ENCODE data around the gene KDM4C.
"Not testable (repeated sequence)": the region's sequence is repeated elsewhere in the genome, so short reads cannot be mapped to it uniquely, and the experiment has no call there.

KDM4C gene

DNA sequence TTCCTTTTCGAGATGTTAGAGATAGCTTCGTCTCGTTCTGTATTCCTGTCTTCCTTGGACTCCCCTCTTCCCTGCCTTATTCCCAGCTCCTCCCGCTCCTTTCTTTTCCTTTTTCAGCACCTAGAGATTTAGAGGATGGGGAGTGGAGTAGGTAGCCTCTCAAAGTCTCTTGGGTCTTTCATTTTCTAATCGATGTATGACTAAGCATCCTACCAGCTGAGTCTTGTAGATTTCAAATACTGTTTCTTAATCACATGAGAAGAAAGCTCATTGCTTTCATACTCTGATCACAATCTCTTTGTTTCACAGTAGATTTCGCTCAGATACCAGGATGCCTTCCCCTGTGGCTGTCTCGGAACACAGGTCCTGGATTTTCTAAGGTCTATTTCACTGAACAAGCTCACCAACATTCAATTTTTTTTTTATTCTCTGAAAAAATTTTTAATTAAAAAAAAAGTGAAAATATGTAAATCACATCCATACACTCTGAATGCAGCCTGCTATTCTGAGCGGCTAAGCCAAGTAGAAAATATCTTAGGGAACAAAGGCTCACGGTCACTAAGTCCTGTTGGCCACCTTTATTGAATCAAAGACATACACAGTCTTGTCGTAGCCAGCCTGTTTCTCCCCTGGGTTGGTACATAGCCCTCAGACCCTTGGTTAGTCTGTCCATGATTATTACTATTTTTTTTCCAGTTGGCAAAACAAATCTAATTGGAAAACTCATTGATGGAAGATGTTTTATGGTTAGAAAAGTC lies 413.8 kb downstream of the KDM4C start:
- DNase-seq (ENCODE audit: low read depth): no peak

GRCh38 chr9:7172154-7173115 lies 414.7 kb downstream of the KDM4C start:
- DNase-seq (ENCODE audit: low read depth): no peak

GRCh38 chr9:7173139-7173538 lies 415.4 kb downstream of the KDM4C start:
- DNase-seq (ENCODE audit: low read depth): no peak

- DNase-seq (ENCODE audit: low read depth): no peak
Measured at GRCh38 chr9:7174301-7174700, 416.5 kb downstream of the KDM4C start.

DNA sequence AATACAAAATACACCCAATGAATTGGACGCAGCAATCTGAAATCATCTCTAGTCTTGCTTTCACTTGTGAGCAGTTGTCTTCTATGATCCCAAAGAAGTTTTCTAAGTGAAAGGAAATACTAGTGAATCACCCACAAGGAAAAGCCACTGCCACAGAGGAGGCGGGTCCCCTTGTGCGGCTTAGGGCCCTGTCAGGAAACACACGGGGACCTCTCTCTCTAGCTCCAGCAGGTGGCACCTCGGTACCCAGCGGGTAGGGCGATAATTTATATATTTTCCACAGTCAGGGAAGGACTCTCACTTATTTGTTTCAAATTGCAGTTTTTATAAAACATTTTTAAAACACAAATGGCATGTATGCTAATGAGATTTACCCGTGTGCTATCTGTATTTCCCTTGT lies 417.1 kb downstream of the KDM4C start:
- DNase-seq (ENCODE audit: low read depth): no peak

DNA sequence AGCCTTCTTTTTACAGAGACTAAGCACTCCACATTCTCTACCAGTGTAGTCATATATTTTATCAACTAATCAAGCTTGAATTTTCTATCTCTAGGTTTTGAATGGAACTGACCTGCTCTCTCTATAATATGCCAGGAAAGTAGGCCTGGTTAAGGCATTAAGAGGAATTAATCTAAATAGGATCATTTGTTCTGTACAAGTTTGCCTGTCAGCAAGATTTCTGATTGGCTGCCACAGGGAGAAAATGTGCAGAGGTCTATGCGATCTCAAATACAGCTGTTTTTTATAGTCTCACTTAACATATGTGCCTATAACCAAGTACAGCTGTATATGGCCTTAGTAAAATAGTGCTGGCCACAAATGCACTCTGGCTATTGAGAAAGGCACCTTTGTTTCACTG lies 418.8 kb downstream of the KDM4C start:
- no peak for DNase-seq (ENCODE audit: low read depth)

GRCh38 chr9:7177383-7177782 lies 419.6 kb downstream of the KDM4C start:
- DNase-seq (ENCODE audit: low read depth): no peak

- no peak for DNase-seq (ENCODE audit: low read depth)
Measured at GRCh38 chr9:7178729-7179128, 421.0 kb downstream of the KDM4C start.

GRCh38 chr9:7180247-7180646 lies 422.5 kb downstream of the KDM4C start:
- DNase-seq (ENCODE audit: low read depth): no peak

DNA sequence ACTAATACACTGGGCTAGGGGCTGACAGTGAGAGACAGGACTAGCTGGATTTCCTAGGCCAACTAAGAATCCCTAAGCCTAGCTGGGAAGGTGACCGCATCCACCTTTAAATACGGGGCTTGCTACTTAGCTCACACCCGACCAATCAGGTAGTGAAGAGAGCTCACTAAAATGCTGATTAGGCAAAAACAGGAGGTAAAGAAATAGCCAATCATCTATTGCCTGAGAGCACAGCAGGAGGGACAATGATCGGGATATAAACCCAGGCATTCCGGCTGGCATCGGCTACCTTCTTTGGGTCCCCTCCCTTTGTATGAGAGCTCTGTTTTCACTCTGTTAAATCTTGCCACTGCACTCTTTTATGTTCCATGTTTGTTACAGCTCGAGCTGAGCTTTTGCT lies 425.4 kb downstream of the KDM4C start:
- not testable (repeated sequence) for DNase-seq (ENCODE audit: low read depth)

- no peak for DNase-seq (ENCODE audit: low read depth)
Measured at GRCh38 chr9:7185612-7186011, 427.8 kb downstream of the KDM4C start.

DNA sequence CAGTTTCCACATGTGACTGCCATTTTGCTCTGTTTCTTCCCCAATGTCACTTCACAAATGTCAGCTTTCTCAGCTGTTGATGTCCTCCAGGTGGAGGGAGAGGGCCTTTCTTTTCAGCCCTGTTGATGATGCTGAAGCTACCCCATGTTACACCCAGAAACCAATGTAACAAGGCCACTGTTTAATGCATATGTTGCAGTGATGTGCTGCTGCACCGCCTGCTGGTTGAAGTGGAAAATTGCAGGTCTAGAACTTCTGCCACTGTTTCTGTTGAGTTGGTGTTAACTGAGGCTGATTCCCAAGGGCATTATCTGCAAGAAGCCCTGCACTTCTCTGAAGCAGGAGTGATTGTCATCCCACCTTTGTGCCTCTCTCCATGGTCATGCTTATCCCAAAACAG lies 428.4 kb downstream of the KDM4C start:
- no peak for DNase-seq (ENCODE audit: low read depth)

GRCh38 chr9:7192266-7192665 lies 434.5 kb downstream of the KDM4C start:
- no peak for DNase-seq (ENCODE audit: low read depth)

DNA sequence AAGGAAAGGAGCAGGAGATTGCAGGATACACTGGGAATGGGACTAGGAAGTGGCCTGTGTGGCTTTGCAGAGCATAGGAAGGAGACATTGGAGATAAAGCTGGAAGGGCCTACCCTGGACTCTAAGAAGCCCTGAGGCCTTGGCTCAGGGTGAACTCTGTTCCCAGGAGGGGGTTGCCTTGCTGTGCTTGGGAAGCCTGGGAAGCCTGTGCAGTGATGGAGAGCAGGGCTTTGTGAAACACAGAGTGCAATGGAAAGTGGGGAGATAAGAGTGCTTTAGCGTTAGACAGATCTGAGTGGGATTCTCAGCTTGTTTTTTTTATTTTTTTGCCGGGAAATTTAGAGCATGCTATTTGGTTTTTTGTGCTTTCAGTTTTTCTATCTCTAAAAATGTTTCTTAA lies 437.8 kb downstream of the KDM4C start:
- no peak for DNase-seq (ENCODE audit: low read depth)

- DNase-seq (ENCODE audit: low read depth): no peak
Measured at GRCh38 chr9:7196467-7196866, 438.7 kb downstream of the KDM4C start.

DNA sequence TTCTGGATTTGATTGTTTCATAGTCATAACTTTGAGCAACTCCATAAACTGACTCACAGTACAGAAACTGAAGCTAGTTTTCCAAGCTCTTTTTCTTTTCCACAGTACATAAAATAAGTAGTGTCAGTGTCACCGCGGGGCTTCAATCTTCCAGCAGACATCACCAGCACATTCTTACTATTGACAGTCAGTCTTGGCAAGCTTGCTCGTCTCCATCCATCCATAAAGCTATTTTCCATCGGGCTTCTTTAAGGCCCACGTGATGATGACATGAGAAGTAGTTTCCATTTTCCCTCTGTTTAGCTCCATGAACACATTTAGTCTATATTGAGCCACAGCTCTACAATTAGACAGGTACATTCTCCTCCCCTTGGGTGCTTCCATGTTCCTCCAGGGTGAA lies 443.4 kb downstream of the KDM4C start:
- no peak for DNase-seq (ENCODE audit: low read depth)

DNA sequence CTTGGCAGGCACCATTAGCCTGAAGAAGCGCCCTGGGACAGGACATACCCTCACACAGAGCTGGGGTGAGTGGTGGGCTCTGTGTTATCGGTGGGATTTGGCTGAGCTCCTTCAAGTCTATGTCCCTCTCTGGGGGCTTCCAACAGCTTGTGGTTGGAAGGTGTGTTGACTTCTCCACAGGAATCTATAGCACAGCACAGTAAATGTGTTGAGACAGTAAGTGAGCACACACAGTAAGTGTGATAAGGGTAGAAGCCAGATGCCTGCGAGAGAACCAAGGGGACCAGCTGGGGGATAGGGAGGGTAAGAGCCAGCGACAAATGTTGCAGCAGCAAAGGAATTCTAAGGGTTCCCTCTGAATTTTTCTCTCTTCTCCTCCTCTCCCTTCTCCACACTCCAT lies 448.0 kb downstream of the KDM4C start:
- DNase-seq (ENCODE audit: low read depth): no peak

DNA sequence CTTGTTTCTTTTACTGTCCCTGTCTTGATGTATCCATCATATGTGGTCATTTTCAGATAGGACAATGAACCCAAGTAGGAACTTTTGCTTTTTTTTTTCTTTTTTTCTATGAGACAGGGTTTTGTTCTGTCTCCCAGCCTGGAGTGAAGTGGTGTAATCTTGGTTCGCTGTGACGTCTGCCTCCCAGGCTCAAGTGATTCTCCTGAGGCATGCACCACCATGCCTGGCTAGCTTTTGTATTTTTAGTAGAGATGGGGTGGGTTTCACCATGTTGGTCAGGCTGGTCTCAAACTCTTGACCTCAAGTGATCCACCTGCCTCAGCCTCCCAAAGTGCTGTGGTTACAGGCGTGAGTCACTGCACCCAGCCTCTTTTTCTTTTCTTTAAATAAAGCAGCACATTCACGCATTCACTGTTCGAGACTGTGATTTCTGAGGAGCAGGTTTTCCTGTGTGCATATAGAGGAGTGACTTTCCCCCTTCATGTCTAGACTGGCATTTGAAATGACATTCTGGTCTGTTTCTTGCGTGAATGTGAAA lies 448.5 kb downstream of the KDM4C start:
- DNase-seq (ENCODE audit: low read depth): no peak

GRCh38 chr9:7209016-7209715 lies 451.4 kb downstream of the KDM4C start:
- DNase-seq (ENCODE audit: low read depth): no peak

GRCh38 chr9:7209990-7210389 lies 452.2 kb downstream of the KDM4C start:
- DNase-seq (ENCODE audit: low read depth): no peak

DNA sequence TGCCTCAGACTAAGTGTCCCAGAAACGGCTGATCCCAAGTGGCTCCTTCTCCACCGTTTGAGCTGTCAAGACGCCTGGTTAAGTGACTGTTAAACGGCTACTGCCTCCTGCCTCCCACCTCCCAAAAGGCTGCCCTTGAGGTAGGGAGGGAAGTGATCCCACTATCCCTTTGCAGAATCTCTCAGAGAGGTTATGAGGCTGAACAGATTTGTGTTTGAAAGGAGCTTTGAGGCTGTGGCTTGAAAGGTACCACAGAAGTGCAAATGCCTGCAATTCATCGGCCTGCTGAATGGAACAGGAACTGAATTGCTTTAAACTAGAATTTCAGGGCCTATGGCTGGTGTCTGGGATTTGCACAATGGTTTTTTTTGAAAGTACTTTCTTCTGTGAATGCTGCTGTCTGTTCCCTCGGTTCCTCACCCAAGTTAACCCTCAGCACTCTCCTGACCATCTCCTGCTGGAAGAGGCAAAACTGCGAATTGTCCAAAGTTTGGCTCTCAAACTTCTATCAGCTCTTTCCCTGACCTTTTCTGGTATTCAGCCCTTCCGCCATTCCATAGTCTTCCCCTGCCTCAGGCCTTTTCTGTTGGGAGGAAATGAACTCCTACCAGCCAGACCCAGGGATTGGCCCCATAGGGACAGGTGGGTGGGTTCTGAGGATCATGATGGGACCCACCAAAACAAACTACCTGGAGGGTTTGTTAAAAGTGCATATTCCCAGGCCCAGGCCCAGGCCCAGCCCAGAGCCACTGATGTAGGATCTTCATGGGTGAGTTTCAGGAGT lies 453.3 kb downstream of the KDM4C start:
- DNase-seq (ENCODE audit: low read depth): no peak

GRCh38 chr9:7211657-7212056 lies 453.9 kb downstream of the KDM4C start:
- no peak for DNase-seq (ENCODE audit: low read depth)

Measured in stimulated activated CD8-positive, alpha-beta memory T cell treated with anti-CD3 and anti-CD28 coated beads, Interleukin-15, amount 100 ng/mL, for 1 hour (primary cell).